Islet of Langerhans (tissue), 1 donor: ENCODE results near the gene CPTP.
"Not testable (repeated sequence)": the region's sequence is repeated elsewhere in the genome, so short reads cannot be mapped to it uniquely, and the experiment has no call there.

Experiments used
- FAIRE-seq: peaks from one replicate; lab custom pipeline; 2011; peaks lifted over from hg19 to GRCh38; lab: Jason Lieb, UNC

The CPTP gene

GRCh38 chr1:1367315-1367714 is 42.7 kb downstream of the CPTP start:
- FAIRE-seq, result no peak

GRCh38 chr1:1370094-1370493 is 45.5 kb downstream of the CPTP start:
- FAIRE-seq, result not testable (repeated sequence)

- FAIRE-seq, result no peak
These were observed 46.2 kb downstream of the CPTP start for GRCh38 chr1:1370771-1371300.

- FAIRE-seq, result no peak
These were observed 46.8 kb downstream of the CPTP start for GRCh38 chr1:1371364-1371745.

GRCh38 chr1:1371746-1372711 is 47.4 kb downstream of the CPTP start:
- no peak for FAIRE-seq

- FAIRE-seq, result no peak
These were observed 48.6 kb downstream of the CPTP start for GRCh38 chr1:1373051-1373814.

GRCh38 chr1:1373815-1374588 is 49.4 kb downstream of the CPTP start:
- FAIRE-seq, result no peak

GRCh38 chr1:1374589-1374928 is 50.0 kb downstream of the CPTP start:
- FAIRE-seq, result no peak

- peak; percentile 98 for FAIRE-seq
These were observed 50.5 kb downstream of the CPTP start, which contains the start of gene AURKAIP1 for GRCh38 chr1:1374929-1375662. AURKAIP1 (minus strand) TSS chr1:1375207; CDS start chr1:1374756, 451 bp downstream.

- no peak for FAIRE-seq
These were observed 52.1 kb downstream of the CPTP start for GRCh38 chr1:1376551-1377226.

- no peak for FAIRE-seq
These were observed 53.1 kb downstream of the CPTP start for GRCh38 chr1:1377540-1378205.
